ENCODE measurements around the gene DDIT3.

DNA sequence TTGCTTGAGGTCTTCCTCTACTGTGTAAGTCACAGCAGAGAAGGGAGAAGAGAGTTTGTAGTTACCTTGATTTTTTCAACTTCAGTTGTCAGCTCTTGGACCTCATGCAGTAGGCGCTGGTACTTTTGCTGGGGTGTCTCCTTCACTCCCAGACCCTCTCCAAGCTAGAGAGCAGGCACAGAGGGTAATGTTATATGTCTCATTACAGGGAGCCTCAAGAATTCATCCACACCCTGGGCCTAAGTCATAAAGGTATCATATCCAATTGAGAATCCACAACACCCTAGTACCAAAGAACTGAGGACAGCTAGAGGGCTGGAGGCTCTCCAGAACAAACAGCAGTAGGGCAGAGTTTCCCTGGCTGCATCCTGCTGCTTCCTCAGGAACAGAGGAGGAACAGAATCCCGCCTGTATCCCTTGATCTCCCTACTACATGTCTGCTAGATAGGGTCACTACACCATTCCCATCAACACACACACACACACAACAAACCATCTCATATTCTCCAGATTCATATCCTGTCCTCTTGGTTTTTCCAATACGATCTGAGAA lies 14.8 kb upstream of the DDIT3 start:
- TF ChIP-seq ARHGAP35 (CRISPR knock-in tag; IDR thresholded peaks at IDR 0.05; ENCODE audit: borderline replicate concordance) (no peak), ZSCAN9 (CRISPR knock-in tag; IDR thresholded peaks at IDR 0.05; ENCODE audit: borderline replicate concordance) (no peak), ZNF234 (CRISPR knock-in tag; conservative IDR thresholded peaks at IDR 0.05) (no peak), SAFB2 (CRISPR knock-in tag; IDR thresholded peaks at IDR 0.05; ENCODE audit: borderline replicate concordance, low read depth) (no peak), RFX5 (IDR thresholded peaks at IDR 0.05; ENCODE audit: low read depth, low read length) (no peak), ZKSCAN8 (CRISPR knock-in tag; IDR thresholded peaks at IDR 0.05; ENCODE audit: borderline replicate concordance) (no peak), ZNF121 (CRISPR knock-in tag; IDR thresholded peaks at IDR 0.05) (no peak), EP300 (IDR thresholded peaks at IDR 0.05; ENCODE audit: low read depth in 2 of 2, low read length in 2 of 2) (no peak), EP300 (CRISPR knock-in tag; IDR thresholded peaks at IDR 0.05; ENCODE audit: borderline replicate concordance) (no peak), POLR2A (IDR thresholded peaks at IDR 0.05; ENCODE audit: insufficient read depth in 1 of 2, low read depth in 2 of 2, low read length in 2 of 2) (no peak)
- TF ChIP-seq, protein P1, sequence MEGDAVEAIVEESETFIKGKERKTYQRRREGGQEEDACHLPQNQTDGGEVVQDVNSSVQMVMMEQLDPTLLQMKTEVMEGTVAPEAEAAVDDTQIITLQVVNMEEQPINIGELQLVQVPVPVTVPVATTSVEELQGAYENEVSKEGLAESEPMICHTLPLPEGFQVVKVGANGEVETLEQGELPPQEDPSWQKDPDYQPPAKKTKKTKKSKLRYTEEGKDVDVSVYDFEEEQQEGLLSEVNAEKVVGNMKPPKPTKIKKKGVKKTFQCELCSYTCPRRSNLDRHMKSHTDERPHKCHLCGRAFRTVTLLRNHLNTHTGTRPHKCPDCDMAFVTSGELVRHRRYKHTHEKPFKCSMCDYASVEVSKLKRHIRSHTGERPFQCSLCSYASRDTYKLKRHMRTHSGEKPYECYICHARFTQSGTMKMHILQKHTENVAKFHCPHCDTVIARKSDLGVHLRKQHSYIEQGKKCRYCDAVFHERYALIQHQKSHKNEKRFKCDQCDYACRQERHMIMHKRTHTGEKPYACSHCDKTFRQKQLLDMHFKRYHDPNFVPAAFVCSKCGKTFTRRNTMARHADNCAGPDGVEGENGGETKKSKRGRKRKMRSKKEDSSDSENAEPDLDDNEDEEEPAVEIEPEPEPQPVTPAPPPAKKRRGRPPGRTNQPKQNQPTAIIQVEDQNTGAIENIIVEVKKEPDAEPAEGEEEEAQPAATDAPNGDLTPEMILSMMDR (CRISPR knock-in tag; IDR thresholded peaks at IDR 0.05) = no peak
- TF ChIP-seq, protein P2, sequence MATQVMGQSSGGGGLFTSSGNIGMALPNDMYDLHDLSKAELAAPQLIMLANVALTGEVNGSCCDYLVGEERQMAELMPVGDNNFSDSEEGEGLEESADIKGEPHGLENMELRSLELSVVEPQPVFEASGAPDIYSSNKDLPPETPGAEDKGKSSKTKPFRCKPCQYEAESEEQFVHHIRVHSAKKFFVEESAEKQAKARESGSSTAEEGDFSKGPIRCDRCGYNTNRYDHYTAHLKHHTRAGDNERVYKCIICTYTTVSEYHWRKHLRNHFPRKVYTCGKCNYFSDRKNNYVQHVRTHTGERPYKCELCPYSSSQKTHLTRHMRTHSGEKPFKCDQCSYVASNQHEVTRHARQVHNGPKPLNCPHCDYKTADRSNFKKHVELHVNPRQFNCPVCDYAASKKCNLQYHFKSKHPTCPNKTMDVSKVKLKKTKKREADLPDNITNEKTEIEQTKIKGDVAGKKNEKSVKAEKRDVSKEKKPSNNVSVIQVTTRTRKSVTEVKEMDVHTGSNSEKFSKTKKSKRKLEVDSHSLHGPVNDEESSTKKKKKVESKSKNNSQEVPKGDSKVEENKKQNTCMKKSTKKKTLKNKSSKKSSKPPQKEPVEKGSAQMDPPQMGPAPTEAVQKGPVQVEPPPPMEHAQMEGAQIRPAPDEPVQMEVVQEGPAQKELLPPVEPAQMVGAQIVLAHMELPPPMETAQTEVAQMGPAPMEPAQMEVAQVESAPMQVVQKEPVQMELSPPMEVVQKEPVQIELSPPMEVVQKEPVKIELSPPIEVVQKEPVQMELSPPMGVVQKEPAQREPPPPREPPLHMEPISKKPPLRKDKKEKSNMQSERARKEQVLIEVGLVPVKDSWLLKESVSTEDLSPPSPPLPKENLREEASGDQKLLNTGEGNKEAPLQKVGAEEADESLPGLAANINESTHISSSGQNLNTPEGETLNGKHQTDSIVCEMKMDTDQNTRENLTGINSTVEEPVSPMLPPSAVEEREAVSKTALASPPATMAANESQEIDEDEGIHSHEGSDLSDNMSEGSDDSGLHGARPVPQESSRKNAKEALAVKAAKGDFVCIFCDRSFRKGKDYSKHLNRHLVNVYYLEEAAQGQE (IDR thresholded peaks at IDR 0.05; ENCODE audit: borderline replicate concordance in 1 of 2, low read depth in 1 of 2, low read length in 2 of 2) = no peak

All from HepG2 (cell line).